SU-DHL-6 (cell line): ENCODE data around the gene FGFBP2.

Source experiments
- EZH2phosphoT487 ChIP-seq: fragments of 200-600 bp; sonication (generic), shearing (Covaris generic); conservative IDR thresholded peaks from 2 replicates; pipeline ENCODE4 v1.6.1; 2018; ENCODE audit warnings: mild to moderate bottlenecking, antibody characterized with exemption, low read length, moderate library complexity, mixed read lengths
- TF ChIP-seq, protein P1 (sequence below): fragments of 200-600 bp; sonication (generic); IDR thresholded peaks from one replicate; pipeline ENCODE4 v1.5.1; 2017; ENCODE audit warnings: antibody characterized with exemption, mild to moderate bottlenecking, low read length, moderate library complexity; ENCODE audit not compliant: insufficient read depth, poor library complexity, severe bottlenecking

GRCh38 chr4:16000708-16001483 is 37.9 kb upstream of the FGFBP2 start:
- TF ChIP-seq, protein P1, sequence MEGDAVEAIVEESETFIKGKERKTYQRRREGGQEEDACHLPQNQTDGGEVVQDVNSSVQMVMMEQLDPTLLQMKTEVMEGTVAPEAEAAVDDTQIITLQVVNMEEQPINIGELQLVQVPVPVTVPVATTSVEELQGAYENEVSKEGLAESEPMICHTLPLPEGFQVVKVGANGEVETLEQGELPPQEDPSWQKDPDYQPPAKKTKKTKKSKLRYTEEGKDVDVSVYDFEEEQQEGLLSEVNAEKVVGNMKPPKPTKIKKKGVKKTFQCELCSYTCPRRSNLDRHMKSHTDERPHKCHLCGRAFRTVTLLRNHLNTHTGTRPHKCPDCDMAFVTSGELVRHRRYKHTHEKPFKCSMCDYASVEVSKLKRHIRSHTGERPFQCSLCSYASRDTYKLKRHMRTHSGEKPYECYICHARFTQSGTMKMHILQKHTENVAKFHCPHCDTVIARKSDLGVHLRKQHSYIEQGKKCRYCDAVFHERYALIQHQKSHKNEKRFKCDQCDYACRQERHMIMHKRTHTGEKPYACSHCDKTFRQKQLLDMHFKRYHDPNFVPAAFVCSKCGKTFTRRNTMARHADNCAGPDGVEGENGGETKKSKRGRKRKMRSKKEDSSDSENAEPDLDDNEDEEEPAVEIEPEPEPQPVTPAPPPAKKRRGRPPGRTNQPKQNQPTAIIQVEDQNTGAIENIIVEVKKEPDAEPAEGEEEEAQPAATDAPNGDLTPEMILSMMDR = no peak
- no peak for TF ChIP-seq EZH2phosphoT487
